ENCODE data around the gene TPT1.

- TF ChIP-seq NFXL1 (CRISPR knock-in tag; IDR thresholded peaks at IDR 0.05) (no peak), CTCF (IDR thresholded peaks at IDR 0.05 in 2 of 3, conservative IDR thresholded peaks at IDR 0.05 in 1 of 3; ENCODE audit: insufficient read depth in 2 of 3, low read depth in 1 of 3, low read length in 3 of 3) (no peak), SPI1 (IDR thresholded peaks at IDR 0.05; ENCODE audit: borderline replicate concordance, low read depth, low read length) (no peak), POLR2AphosphoS5 (IDR thresholded peaks at IDR 0.05; ENCODE audit: control insufficient read depth, insufficient read depth, low read depth, low read length) (no peak), ATF2 (CRISPR knock-in tag; IDR thresholded peaks at IDR 0.05) (no peak), ZNF121 (CRISPR knock-in tag; conservative IDR thresholded peaks at IDR 0.05) (no peak), PBX2 (CRISPR knock-in tag; IDR thresholded peaks at IDR 0.05; ENCODE audit: low read depth) (no peak), PBX2 (tag; conservative IDR thresholded peaks at IDR 0.05; ENCODE audit: low read depth) (no peak), ZBTB40 (IDR thresholded peaks at IDR 0.05) (no peak), ZBTB40 (CRISPR knock-in tag; IDR thresholded peaks at IDR 0.05) (no peak), BHLHE40 (IDR thresholded peaks at IDR 0.05; ENCODE audit: low read length) (no peak), HDGF (IDR thresholded peaks at IDR 0.05) (no peak), EP300 (IDR thresholded peaks at IDR 0.05; ENCODE audit: low read length) (no peak), MYC (IDR thresholded peaks at IDR 0.05; ENCODE audit: low read depth, low read length) (no peak), MYC (CRISPR knock-in tag; IDR thresholded peaks at IDR 0.05; ENCODE audit: borderline replicate concordance, low read depth) (no peak), CEBPZ (IDR thresholded peaks at IDR 0.05; ENCODE audit: borderline replicate concordance, low read depth, low read length) (no peak), USF2 (CRISPR knock-in tag; IDR thresholded peaks at IDR 0.05) (no peak)
Observed at GRCh38 chr13:45339399-45339798, 1.6 kb downstream of the TPT1 start.
